Large intestine (tissue), 3 donors: Measurements from ENCODE around the gene CTSH. TPM values are rescaled to one million over a fixed set of nuclear protein-coding genes. Genes with fewer than 3 reads are reported as not detected.
A peak's percentile ranks its signal among the peaks of the same experiment; 100 is the strongest.
"Not testable (repeated sequence)": the region's sequence is repeated elsewhere in the genome, so short reads cannot be mapped to it uniquely, and the experiment has no call there.

Experiments used
- DNase-seq, 2 donors: peaks; one replicate each; pipeline versions ENCODE4 v3.0.0 to v3.0.0-alpha.2; 2013
- H3K27ac ChIP-seq: one replicate; pipeline ENCODE4 v1.5.1; 2013; ENCODE audit warnings: low read length
- H3K27me3 ChIP-seq: 2 replicates; pipeline ENCODE4 v1.6.1; 2013; ENCODE audit warnings: low read length; ENCODE audit not compliant: control insufficient read depth, insufficient read depth
- H3K36me3 ChIP-seq: 2 replicates; pipeline ENCODE4 v1.6.1; 2013; ENCODE audit warnings: low read length; ENCODE audit not compliant: control insufficient read depth, insufficient read depth
- H3K4me1 ChIP-seq: one replicate; pipeline ENCODE4 v1.6.1; 2013; ENCODE audit warnings: low read length; ENCODE audit not compliant: control insufficient read depth, insufficient read depth
- H3K4me3 ChIP-seq: one replicate; pipeline ENCODE4 v1.5.1; 2013; ENCODE audit warnings: low read length
- H3K9me3 ChIP-seq: one replicate; pipeline ENCODE4 v1.6.1; 2013; ENCODE audit warnings: mild to moderate bottlenecking, low read depth, low read length, moderate library complexity; ENCODE audit not compliant: control insufficient read depth
- WGBS: methylation state at CpG from one replicate; pipeline ENCODE4 v1.1.5; 2013; ENCODE audit warnings: low lambda C conversion rate; ENCODE audit not compliant: insufficient coverage; 5-methylcytosine and 5-hydroxymethylcytosine counted together
- polyA plus RNA-seq: library from polyadenylated mRNA; unstranded; fragments of 120-200 nt; gene quantifications from one replicate; pipeline ENCODE4 v1.2.1, GENCODE V29; 2013

CTSH gene
- polyA plus RNA-seq, 1 donor = 340 TPM

GRCh38 chr15:78889000-78889399, 55.8 kb downstream of the CTSH start:
- no peak for DNase-seq
- H3K36me3 ChIP-seq = peaks cover 71% of the 10 kb centered on the region

DNA sequence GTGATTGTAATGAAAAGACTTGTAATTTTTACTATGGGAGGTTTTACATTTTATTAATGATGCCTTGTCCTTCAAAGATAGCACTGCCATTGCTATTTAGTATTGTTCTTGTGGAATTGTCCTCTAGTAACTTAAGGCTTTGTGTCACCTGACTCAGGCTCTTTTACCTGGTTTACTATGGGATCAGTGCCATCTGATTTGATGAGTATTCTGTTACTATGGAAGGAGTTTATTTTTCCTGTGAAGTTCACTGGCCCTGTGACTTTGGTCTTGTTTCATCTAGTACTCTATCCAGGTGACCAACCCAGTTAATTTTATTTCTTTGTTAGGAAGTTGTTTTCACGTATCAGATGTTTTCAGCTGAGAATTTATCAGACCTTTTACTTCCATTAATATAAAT, 63.2 kb downstream of the CTSH start:
- no peak overlapping the region for H3K27ac ChIP-seq
- 100% methylated on average over 1 of the region's 1 CpG for WGBS
- H3K4me1 ChIP-seq = peaks cover 3% of the 10 kb centered on the region
- no peak for DNase-seq
- H3K36me3 ChIP-seq = peaks cover 29% of the 10 kb centered on the region
- H3K9me3 ChIP-seq = no peaks in the 10 kb centered on the region
- H3K27me3 ChIP-seq = no peaks in the 10 kb centered on the region
- no peak overlapping the region for H3K4me3 ChIP-seq

More at GRCh38 chr15:78889000-78889399, 55.8 kb downstream of the CTSH start:
- 90% methylated on average over 2 of the region's 4 CpGs for WGBS
- Histone ChIP-seq H3K27me3 (no peaks in the 10 kb centered on the region), H3K27ac (no peak overlapping the region), H3K4me3 (no peak overlapping the region), H3K9me3 (no peaks in the 10 kb centered on the region), H3K4me1 (no peaks in the 10 kb centered on the region)

- no CpG with 5 or more reads among the region's 1 CpG for WGBS
- Histone ChIP-seq H3K27ac (no peak overlapping the region), H3K4me1 (peaks cover 3% of the 10 kb centered on the region), H3K9me3 (no peaks in the 10 kb centered on the region), H3K4me3 (no peak overlapping the region), H3K27me3 (no peaks in the 10 kb centered on the region), H3K36me3 (peaks cover 20% of the 10 kb centered on the region)
- DNase-seq = no peak
These were observed 64.0 kb downstream of the CTSH start for GRCh38 chr15:78880813-78881212.

GRCh38 chr15:78880242-78880533, 64.7 kb downstream of the CTSH start:
- peaks cover 3% of the 10 kb centered on the region for H3K4me1 ChIP-seq
- H3K27ac ChIP-seq = no peak overlapping the region
- no peak overlapping the region for H3K4me3 ChIP-seq
- no peak for DNase-seq
- H3K36me3 ChIP-seq = peaks cover 19% of the 10 kb centered on the region
- H3K9me3 ChIP-seq = no peaks in the 10 kb centered on the region
- no peaks in the 10 kb centered on the region for H3K27me3 ChIP-seq

DNA sequence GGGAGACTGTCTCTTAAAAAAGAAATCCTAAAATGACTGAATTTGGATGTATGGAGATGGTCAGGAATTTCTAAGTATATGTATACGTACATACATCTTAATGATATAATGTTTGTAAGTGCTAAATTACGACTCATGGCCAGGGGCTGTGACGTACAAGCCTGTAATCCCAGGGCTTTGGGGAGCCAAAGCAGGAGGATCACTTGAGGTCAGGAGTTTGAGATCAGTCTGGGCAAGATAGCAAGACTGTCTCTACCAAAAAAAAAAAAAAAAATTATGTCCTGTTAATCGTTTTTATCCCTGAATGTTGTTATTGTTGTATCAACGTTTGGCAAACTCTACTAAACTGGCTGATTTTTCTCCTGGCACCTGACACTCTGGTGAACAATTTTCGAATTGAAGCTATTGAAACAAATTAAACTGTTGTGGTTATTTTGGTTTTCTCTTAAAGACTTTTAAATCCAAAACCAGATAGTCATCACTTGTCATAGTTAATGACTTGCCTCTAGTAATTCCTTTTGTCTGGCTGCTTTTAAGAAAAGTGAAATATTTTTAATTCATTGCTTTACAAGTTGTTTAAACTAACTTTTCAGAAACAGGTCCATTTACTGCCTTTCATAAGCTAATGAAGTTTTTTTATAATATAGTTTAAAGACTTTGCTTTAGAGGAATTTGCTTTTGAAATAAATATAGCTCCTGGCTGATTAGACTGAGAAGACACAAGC, 65.2 kb downstream of the CTSH start:
- Histone ChIP-seq H3K4me1 (peaks cover 3% of the 10 kb centered on the region), H3K27ac (no peak overlapping the region), H3K9me3 (no peaks in the 10 kb centered on the region), H3K27me3 (no peaks in the 10 kb centered on the region), H3K36me3 (peaks cover 19% of the 10 kb centered on the region), H3K4me3 (no peak overlapping the region)
- DNase-seq = no peak
- 39% methylated on average over 3 of the region's 6 CpGs for WGBS

DNA sequence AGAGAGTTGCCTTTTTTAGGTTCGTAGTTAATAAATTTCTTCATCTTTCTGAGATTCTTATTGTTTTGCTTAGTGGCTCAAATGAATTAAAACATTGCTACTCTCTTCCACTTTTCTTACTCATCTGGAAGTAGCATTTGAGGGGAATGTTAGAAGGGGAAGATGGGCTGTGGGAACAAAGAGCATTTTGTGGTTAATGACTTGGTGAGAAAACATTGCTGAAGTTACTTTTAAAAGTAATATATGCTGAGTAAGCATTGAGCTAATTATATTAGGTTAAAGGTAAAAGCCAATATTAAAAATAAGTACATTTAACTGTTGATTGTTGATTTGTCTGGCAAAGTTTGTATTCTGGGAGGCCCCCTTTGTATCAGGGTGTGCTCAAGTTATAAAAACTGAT, 66.5 kb downstream of the CTSH start:
- no peaks in the 10 kb centered on the region for H3K9me3 ChIP-seq
- peaks cover 15% of the 10 kb centered on the region for H3K36me3 ChIP-seq
- WGBS = 50% methylated on average over 1 of the region's 1 CpG
- no peak for DNase-seq
- H3K4me1 ChIP-seq = peaks cover 3% of the 10 kb centered on the region
- no peak overlapping the region for H3K4me3 ChIP-seq
- H3K27ac ChIP-seq = no peak overlapping the region
- H3K27me3 ChIP-seq = no peaks in the 10 kb centered on the region

- H3K4me1 ChIP-seq, H3K27me3 ChIP-seq, H3K4me3 ChIP-seq, DNase-seq, H3K9me3 ChIP-seq, H3K36me3 ChIP-seq, H3K27ac ChIP-seq: not testable (repeated sequence)
- 80% methylated on average over 2 of the region's 14 CpGs for WGBS
These were observed 67.9 kb downstream of the CTSH start for GRCh38 chr15:78876954-78877353.

GRCh38 chr15:78875107-78875914, 69.5 kb downstream of the CTSH start:
- Histone ChIP-seq H3K36me3 (no peaks in the 10 kb centered on the region), H3K27me3 (no peaks in the 10 kb centered on the region), H3K27ac (no peak overlapping the region), H3K4me3 (peak overlapping the region; percentile 89), H3K4me1 (peaks cover 3% of the 10 kb centered on the region), H3K9me3 (no peaks in the 10 kb centered on the region)
- DNase-seq = no peak
- 83% methylated on average over 1 of the region's 22 CpGs for WGBS

DNA sequence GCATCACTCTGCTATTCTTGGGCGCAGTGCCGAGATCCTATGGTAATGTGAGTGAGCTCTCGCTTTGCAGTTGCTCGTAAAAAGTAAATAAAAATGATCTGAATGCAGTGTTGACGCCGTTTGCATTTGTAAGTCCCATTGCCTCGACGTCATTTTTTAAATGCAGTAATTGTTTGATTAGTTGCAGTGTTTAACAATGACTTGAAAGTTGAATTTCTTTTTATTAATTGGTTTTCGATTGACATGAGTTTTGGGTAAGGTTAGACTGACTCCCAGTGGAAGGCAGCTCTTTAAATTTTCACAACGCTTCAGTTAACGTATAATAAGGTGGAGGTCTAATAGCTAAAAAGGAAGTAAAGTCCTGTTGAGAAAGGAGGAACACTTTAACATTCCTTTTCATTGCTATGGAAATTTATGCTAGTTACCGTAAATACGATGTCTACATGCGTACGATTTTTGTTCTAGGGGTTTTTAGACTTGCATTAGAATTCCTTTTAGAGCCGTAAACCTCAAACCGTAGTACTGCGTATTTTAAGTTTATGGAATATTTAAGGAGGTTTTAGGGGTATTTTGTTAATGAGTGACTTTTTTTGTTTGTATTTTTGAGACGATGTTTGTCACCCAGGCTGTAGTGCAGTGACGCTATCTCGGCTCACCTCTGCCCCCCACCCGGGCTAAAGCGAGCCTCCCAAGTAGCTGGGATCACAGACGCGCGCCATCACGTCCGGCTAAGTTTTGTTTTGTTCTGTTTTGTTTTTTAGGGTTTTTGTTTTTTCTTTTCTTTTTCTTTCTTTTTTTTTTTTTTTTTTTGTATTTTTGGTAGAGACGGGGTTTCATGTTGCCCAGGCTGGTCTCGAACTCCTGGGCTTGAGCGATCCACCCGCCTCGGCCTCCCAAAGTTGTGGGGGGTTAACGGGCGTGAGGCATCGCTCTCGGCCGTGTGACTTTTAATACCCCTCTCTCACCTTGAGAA, 70.8 kb downstream of the CTSH start:
- no peaks in the 10 kb centered on the region for H3K36me3 ChIP-seq
- H3K27me3 ChIP-seq = no peaks in the 10 kb centered on the region
- 0% methylated on average over 4 of the region's 38 CpGs for WGBS
- peak overlapping the region; percentile 100 for H3K27ac ChIP-seq
- no peaks in the 10 kb centered on the region for H3K9me3 ChIP-seq
- H3K4me1 ChIP-seq = peaks cover 3% of the 10 kb centered on the region
- DNase-seq = no peak
- peak overlapping the region; percentile 89 for H3K4me3 ChIP-seq
